Measurements from ENCODE around the gene IL18RAP.

The IL18RAP gene

DNA sequence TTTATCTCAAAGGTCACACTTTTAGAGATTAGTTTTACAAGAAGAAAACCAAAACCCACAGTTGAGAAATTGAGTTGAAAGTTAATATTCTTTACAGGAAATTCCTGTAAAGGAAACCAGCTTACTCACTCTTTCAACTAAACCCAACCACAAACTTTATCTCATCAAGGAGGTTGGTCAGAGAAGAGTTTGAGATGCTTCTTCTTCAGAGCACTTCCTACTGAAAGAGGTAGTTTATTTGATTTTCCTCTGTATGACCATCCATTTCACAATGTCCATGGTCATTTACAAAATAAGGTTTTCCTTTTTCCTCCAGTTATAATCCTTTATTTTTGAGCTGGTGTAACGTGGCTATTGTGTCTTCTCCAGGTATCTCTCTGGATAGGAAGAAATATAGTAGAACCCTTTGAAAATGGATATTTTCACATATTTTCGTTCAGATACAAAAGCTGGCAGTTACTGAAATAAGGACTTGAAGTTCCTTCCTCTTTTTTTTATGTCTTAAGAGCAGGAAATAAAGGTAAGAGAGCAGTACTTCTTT is 4.5 kb upstream of the IL18RAP start:
- DNase-seq (ENCODE audit: extremely low spot score), result no peak
- ChIA-PET CTCF (no interaction called here), POLR2A (no interaction called here)
- TF ChIP-seq FOXK2 (IDR thresholded peaks at IDR 0.05) (no peak), FOXM1 (IDR thresholded peaks at IDR 0.05; ENCODE audit: borderline replicate concordance) (no peak), ZNF384 (IDR thresholded peaks at IDR 0.05) (no peak), HDGF (IDR thresholded peaks at IDR 0.05; ENCODE audit: borderline replicate concordance) (no peak), LEF1 (IDR thresholded peaks at IDR 0.05; ENCODE audit: borderline replicate concordance) (no peak), SUZ12 (IDR thresholded peaks at IDR 0.05) (no peak), SP1 (IDR thresholded peaks at IDR 0.05) (no peak), BHLHE40 (IDR thresholded peaks at IDR 0.05; ENCODE audit: borderline replicate concordance) (no peak), ELF4 (IDR thresholded peaks at IDR 0.05) (no peak), FOXA1 (IDR thresholded peaks at IDR 0.05) (no peak), ARNT (IDR thresholded peaks at IDR 0.05) (no peak), CTBP1 (IDR thresholded peaks at IDR 0.05; ENCODE audit: borderline replicate concordance) (no peak), L3MBTL2 (conservative IDR thresholded peaks at IDR 0.05) (no peak), NFRKB (IDR thresholded peaks at IDR 0.05) (no peak), TARDBP (IDR thresholded peaks at IDR 0.05) (no peak)
- TF ChIP-seq, protein P1, sequence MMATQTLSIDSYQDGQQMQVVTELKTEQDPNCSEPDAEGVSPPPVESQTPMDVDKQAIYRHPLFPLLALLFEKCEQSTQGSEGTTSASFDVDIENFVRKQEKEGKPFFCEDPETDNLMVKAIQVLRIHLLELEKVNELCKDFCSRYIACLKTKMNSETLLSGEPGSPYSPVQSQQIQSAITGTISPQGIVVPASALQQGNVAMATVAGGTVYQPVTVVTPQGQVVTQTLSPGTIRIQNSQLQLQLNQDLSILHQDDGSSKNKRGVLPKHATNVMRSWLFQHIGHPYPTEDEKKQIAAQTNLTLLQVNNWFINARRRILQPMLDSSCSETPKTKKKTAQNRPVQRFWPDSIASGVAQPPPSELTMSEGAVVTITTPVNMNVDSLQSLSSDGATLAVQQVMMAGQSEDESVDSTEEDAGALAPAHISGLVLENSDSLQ (IDR thresholded peaks at IDR 0.05), result no peak

DNA sequence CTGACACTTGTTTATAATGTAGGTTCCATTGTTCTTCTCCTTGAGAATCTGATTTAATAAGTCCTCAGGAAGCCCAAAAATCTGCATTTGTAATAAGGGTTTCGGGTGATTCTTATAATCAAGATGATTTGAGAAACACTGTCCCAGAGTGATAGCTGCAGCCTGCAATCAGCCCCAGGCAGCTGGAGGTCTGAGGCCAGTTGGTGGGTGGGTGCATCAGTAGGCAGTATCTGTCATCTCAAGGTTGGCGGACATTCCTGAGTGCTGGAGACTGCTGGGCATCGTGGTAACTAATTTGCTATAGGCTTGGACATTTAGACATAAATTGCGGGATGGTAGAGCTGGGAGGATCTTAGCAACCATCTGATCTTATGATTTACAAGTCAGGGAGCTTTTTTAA is 2.7 kb upstream of the IL18RAP start:
- no peak for DNase-seq (ENCODE audit: extremely low spot score)
- ChIA-PET POLR2A (no interaction called here), CTCF (no interaction called here)
- TF ChIP-seq SUZ12 (IDR thresholded peaks at IDR 0.05) (no peak), FOXK2 (IDR thresholded peaks at IDR 0.05) (no peak), L3MBTL2 (conservative IDR thresholded peaks at IDR 0.05) (no peak), ZNF384 (IDR thresholded peaks at IDR 0.05) (no peak), TARDBP (IDR thresholded peaks at IDR 0.05) (no peak), FOXA1 (IDR thresholded peaks at IDR 0.05) (no peak), FOXM1 (IDR thresholded peaks at IDR 0.05; ENCODE audit: borderline replicate concordance) (no peak), BHLHE40 (IDR thresholded peaks at IDR 0.05; ENCODE audit: borderline replicate concordance) (no peak), HDGF (IDR thresholded peaks at IDR 0.05; ENCODE audit: borderline replicate concordance) (no peak), ARNT (IDR thresholded peaks at IDR 0.05) (no peak), LEF1 (IDR thresholded peaks at IDR 0.05; ENCODE audit: borderline replicate concordance) (no peak), ELF4 (IDR thresholded peaks at IDR 0.05) (no peak), SP1 (IDR thresholded peaks at IDR 0.05) (no peak), CTBP1 (IDR thresholded peaks at IDR 0.05; ENCODE audit: borderline replicate concordance) (no peak)
- TF ChIP-seq, protein P1 (IDR thresholded peaks at IDR 0.05), result no peak

DNA sequence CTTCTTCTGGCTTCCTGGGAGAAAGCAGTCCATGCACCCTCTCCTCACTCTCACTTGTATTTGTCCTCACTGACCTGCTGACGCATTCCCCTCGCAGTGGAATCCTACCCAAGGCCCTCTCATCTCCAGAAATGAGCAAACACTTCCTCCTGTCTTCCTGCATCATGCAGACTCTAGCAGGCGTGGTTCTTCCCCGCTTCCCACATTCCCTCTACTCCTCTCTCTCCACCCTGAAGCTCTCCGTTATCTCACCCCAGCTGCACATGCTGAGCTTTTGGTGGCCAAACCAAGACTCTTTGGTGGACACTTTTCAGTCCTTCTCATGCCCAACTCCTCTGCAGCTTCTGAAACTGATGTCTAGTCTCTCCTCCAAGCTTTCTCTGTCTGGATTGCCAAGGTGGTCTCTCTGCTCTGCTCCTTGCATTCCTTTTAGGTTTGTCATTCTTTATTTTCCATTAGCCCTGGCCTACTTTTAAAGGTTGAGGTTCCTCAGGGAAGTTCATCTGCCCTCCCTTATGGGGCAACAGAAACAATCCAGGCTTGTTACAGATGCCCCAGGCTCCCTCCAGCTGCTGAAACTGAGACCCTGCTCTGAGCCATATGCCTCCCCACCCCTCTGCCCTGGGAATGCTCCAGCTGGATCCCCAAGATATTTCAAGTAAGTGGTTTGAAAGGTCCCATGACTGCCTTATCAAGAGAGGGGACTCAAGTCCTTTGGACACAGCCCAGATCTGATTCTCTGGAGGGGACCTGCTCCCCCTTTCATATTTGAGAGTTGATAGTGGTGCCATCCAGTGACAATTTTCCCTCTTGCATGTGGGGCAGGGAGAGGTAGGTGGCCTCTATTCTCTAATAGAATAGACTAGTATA is 835 bp upstream of the IL18RAP start:
- CTCF ChIA-PET, result interaction anchor here (0.5 kb wide), 1 partner anchor 1238 kb away, joined by 4 read pairs; no protein-coding TSS in a partner anchor

DNA sequence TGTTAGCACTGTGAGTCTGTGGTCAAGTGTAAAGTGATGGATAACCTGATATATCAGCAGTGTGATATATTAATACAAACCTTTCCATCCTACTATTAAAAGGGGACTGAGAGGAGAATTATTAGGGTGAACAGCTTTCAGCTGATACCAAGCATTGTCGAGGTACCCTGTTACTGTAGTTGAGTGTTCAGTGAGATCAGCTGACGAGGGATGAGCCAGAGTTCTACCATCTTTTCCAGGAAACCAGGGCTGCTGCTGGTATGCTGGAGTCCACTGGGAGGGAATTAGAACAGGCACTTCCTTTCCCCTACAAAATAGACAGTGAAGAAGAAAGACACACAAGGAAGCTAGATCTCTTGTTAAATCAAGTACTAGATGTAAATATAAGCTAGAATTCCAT is 408 bp downstream of the IL18RAP start:
- no peak for DNase-seq (ENCODE audit: extremely low spot score)
- POLR2A ChIA-PET, result no interaction called here
- TF ChIP-seq CTBP1 (IDR thresholded peaks at IDR 0.05; ENCODE audit: borderline replicate concordance) (no peak), ARNT (IDR thresholded peaks at IDR 0.05) (no peak), BHLHE40 (IDR thresholded peaks at IDR 0.05; ENCODE audit: borderline replicate concordance) (no peak), L3MBTL2 (conservative IDR thresholded peaks at IDR 0.05) (no peak), FOXK2 (IDR thresholded peaks at IDR 0.05) (no peak), FOXM1 (IDR thresholded peaks at IDR 0.05; ENCODE audit: borderline replicate concordance) (no peak), HDGF (IDR thresholded peaks at IDR 0.05; ENCODE audit: borderline replicate concordance) (no peak), NFRKB (IDR thresholded peaks at IDR 0.05) (no peak), ELF4 (IDR thresholded peaks at IDR 0.05) (no peak), SUZ12 (IDR thresholded peaks at IDR 0.05) (no peak), SP1 (IDR thresholded peaks at IDR 0.05) (no peak), LEF1 (IDR thresholded peaks at IDR 0.05; ENCODE audit: borderline replicate concordance) (no peak)
- TF ChIP-seq, protein P1 (IDR thresholded peaks at IDR 0.05), result no peak
- CTCF ChIA-PET, result interaction anchor here (0.6 kb wide), 1 partner anchor 592 kb away, joined by 3 read pairs; no protein-coding TSS in a partner anchor

More for the DNA sequence above, 835 bp upstream of the IL18RAP start:
- TF ChIP-seq FOXM1 (IDR thresholded peaks at IDR 0.05; ENCODE audit: borderline replicate concordance), result no peak
- TF ChIP-seq CTBP1 (IDR thresholded peaks at IDR 0.05; ENCODE audit: borderline replicate concordance), result no peak
- no peak for TF ChIP-seq LEF1 (IDR thresholded peaks at IDR 0.05; ENCODE audit: borderline replicate concordance)
- TF ChIP-seq FOXA1 (IDR thresholded peaks at IDR 0.05), result no peak
- TF ChIP-seq SUZ12 (IDR thresholded peaks at IDR 0.05), result no peak
- no peak for TF ChIP-seq ELF4 (IDR thresholded peaks at IDR 0.05)
- TF ChIP-seq NFRKB (IDR thresholded peaks at IDR 0.05), result no peak
- TF ChIP-seq TARDBP (IDR thresholded peaks at IDR 0.05), result no peak
- no peak for TF ChIP-seq HDGF (IDR thresholded peaks at IDR 0.05; ENCODE audit: borderline replicate concordance)
- POLR2A ChIA-PET, result no interaction called here
- DNase-seq (ENCODE audit: extremely low spot score), result no peak

DNA sequence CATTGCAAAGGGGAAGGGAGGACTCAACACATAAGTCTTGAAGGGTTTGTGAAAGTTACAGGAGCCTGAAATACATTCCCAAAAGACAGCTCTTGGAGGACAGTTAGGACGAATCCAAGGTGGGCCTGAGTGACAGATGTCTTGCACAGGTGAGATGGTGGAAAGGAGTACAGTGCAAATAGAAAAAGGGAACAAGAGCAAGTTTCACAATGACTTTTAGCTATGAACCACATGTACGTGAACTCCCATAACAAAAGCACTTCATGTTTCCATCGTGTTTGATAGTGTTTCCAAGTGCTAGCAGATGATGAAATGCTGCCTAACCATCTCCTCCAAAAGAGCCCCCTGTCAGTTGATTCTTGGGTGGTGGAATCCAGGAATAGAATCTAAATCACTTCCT is 1.8 kb downstream of the IL18RAP start:
- TF ChIP-seq, protein P1 (IDR thresholded peaks at IDR 0.05), result no peak
- TF ChIP-seq BHLHE40 (IDR thresholded peaks at IDR 0.05; ENCODE audit: borderline replicate concordance) (no peak), ZNF384 (IDR thresholded peaks at IDR 0.05) (no peak), FOXK2 (IDR thresholded peaks at IDR 0.05) (no peak), HDGF (IDR thresholded peaks at IDR 0.05; ENCODE audit: borderline replicate concordance) (no peak), SUZ12 (IDR thresholded peaks at IDR 0.05) (no peak), SP1 (IDR thresholded peaks at IDR 0.05) (no peak), L3MBTL2 (conservative IDR thresholded peaks at IDR 0.05) (no peak), ELF4 (IDR thresholded peaks at IDR 0.05) (no peak), TARDBP (IDR thresholded peaks at IDR 0.05) (no peak), LEF1 (IDR thresholded peaks at IDR 0.05; ENCODE audit: borderline replicate concordance) (no peak), FOXA1 (IDR thresholded peaks at IDR 0.05) (no peak), FOXM1 (IDR thresholded peaks at IDR 0.05; ENCODE audit: borderline replicate concordance) (no peak), CTBP1 (IDR thresholded peaks at IDR 0.05; ENCODE audit: borderline replicate concordance) (no peak), NFRKB (IDR thresholded peaks at IDR 0.05) (no peak), ARNT (IDR thresholded peaks at IDR 0.05) (no peak)
- DNase-seq (ENCODE audit: extremely low spot score), result no peak
- CTCF ChIA-PET, result no interaction called here
- POLR2A ChIA-PET, result no interaction called here

Data from HEK293T (cell line).